IgD-negative memory B cell (primary cell): Measurements from ENCODE around the gene EPG5. TPM values are rescaled to one million over a fixed set of nuclear protein-coding genes. Genes with fewer than 3 reads are reported as not detected.
"Not testable (repeated sequence)": the region's sequence is repeated elsewhere in the genome, so short reads cannot be mapped to it uniquely, and the experiment has no call there.

Experiments used
- H3K27ac Mint-ChIP-seq, 3 donors: one replicate each; pipeline ENCODE4 v1.8.0; 2020 to 2022; ENCODE audit warnings: mild to moderate bottlenecking in 3 of 3, mixed read lengths in 3 of 3, moderate library complexity in 1 of 3
- H3K27me3 Mint-ChIP-seq: one replicate; pipeline ENCODE4 v1.8.0; 2021; ENCODE audit warnings: mixed read lengths
- H3K36me3 Mint-ChIP-seq: one replicate; pipeline ENCODE4 v1.8.0; 2020; ENCODE audit warnings: mild to moderate bottlenecking, mixed read lengths
- H3K4me1 Mint-ChIP-seq, 3 donors: one replicate each; pipeline ENCODE4 v1.8.0; 2020 to 2022; ENCODE audit warnings: mixed read lengths in 3 of 3, mild to moderate bottlenecking in 1 of 3
- H3K4me3 Mint-ChIP-seq, 4 donors: one replicate each; pipeline ENCODE4 v1.8.0; 2020 to 2022; ENCODE audit warnings: mild to moderate bottlenecking in 4 of 4, mixed read lengths in 4 of 4, moderate library complexity in 3 of 4
- H3K9me3 Mint-ChIP-seq, 3 donors: one replicate each; pipeline ENCODE4 v1.8.0; 2020 to 2021; ENCODE audit warnings: mixed read lengths in 3 of 3, mild to moderate bottlenecking in 1 of 3
- polyA plus RNA-seq: library from polyadenylated mRNA; unstranded; fragments of 300-500 nt; fragmentation: Illumina TruSeq; gene quantifications from one replicate; pipeline ENCODE4 v1.2.3, GENCODE V29; 2021

Gene EPG5
- polyA plus RNA-seq, 1 donor from 2014 or later: 2.9 TPM

GRCh38 chr18:45838302-45839070 is 128.6 kb downstream of the EPG5 start:
- Mint-ChIP-seq H3K27me3 (peaks cover 35% of the 10 kb centered on the region), H3K27ac (no peak overlapping the region), H3K9me3 (peaks cover 0 to 2% (median 0%) of the 10 kb centered on the region in 3 donors), H3K36me3 (peaks cover 5% of the 10 kb centered on the region), H3K4me1 (peaks cover 0 to 7% (median 3%) of the 10 kb centered on the region in 3 donors), H3K4me3 (peak overlapping the region in 2 of 4 donors; percentile 63)

GRCh38 chr18:45837283-45838070 is 129.7 kb downstream of the EPG5 start:
- Mint-ChIP-seq H3K27me3 (peaks cover 35% of the 10 kb centered on the region), H3K27ac (no peak overlapping the region), H3K36me3 (peaks cover 5% of the 10 kb centered on the region), H3K9me3 (peaks cover 0 to 2% (median 0%) of the 10 kb centered on the region in 3 donors), H3K4me1 (peaks cover 0 to 7% (median 3%) of the 10 kb centered on the region in 3 donors), H3K4me3 (no peak overlapping the region)

GRCh38 chr18:45836242-45837205 is 130.6 kb downstream of the EPG5 start:
- H3K4me1 Mint-ChIP-seq: peaks cover 0 to 7% (median 3%) of the 10 kb centered on the region in 3 donors
- peak overlapping the region in 2 of 4 donors; percentile 31 to 65 for H3K4me3 Mint-ChIP-seq
- H3K27ac Mint-ChIP-seq: peak overlapping the region in 1 of 3 donors; percentile 67
- H3K27me3 Mint-ChIP-seq: peaks cover 39% of the 10 kb centered on the region
- H3K36me3 Mint-ChIP-seq: peaks cover 4% of the 10 kb centered on the region
- H3K9me3 Mint-ChIP-seq: peaks cover 0 to 2% (median 0%) of the 10 kb centered on the region in 3 donors

- no peak overlapping the region for H3K27ac Mint-ChIP-seq
- no peak overlapping the region for H3K4me3 Mint-ChIP-seq
- H3K36me3 Mint-ChIP-seq: no peaks in the 10 kb centered on the region
- H3K4me1 Mint-ChIP-seq: peaks cover 0 to 7% (median 3%) of the 10 kb centered on the region in 3 donors
- H3K27me3 Mint-ChIP-seq: peaks cover 43% of the 10 kb centered on the region
- peaks cover 0 to 2% (median 0%) of the 10 kb centered on the region in 3 donors for H3K9me3 Mint-ChIP-seq
Measured at GRCh38 chr18:45835057-45835636, 132.0 kb downstream of the EPG5 start.

GRCh38 chr18:45834306-45834705 is 132.8 kb downstream of the EPG5 start:
- Mint-ChIP-seq H3K27me3 (peaks cover 38% of the 10 kb centered on the region), H3K4me1 (peaks cover 0 to 6% (median 3%) of the 10 kb centered on the region in 3 donors), H3K36me3 (no peaks in the 10 kb centered on the region), H3K27ac (no peak overlapping the region), H3K9me3 (peaks cover 0 to 2% (median 0%) of the 10 kb centered on the region in 3 donors), H3K4me3 (no peak overlapping the region)

GRCh38 chr18:45833846-45834245 is 133.3 kb downstream of the EPG5 start:
- H3K36me3 Mint-ChIP-seq: no peaks in the 10 kb centered on the region
- no peak overlapping the region for H3K27ac Mint-ChIP-seq
- H3K4me1 Mint-ChIP-seq: peaks cover 0 to 5% (median 3%) of the 10 kb centered on the region in 3 donors
- peaks cover 0 to 2% (median 0%) of the 10 kb centered on the region in 3 donors for H3K9me3 Mint-ChIP-seq
- H3K4me3 Mint-ChIP-seq: no peak overlapping the region
- H3K27me3 Mint-ChIP-seq: peaks cover 35% of the 10 kb centered on the region

GRCh38 chr18:45830917-45831316 is 136.2 kb downstream of the EPG5 start:
- Mint-ChIP-seq H3K27ac (no peak overlapping the region), H3K9me3 (peaks cover 0 to 2% (median 0%) of the 10 kb centered on the region in 3 donors), H3K4me3 (no peak overlapping the region), H3K27me3 (peaks cover 18% of the 10 kb centered on the region), H3K36me3 (no peaks in the 10 kb centered on the region), H3K4me1 (peaks cover 7 to 9% (median 7%) of the 10 kb centered on the region in 3 donors)

GRCh38 chr18:45829855-45830254 is 137.3 kb downstream of the EPG5 start:
- H3K27me3 Mint-ChIP-seq: peaks cover 14% of the 10 kb centered on the region
- no peaks in the 10 kb centered on the region for H3K36me3 Mint-ChIP-seq
- H3K9me3 Mint-ChIP-seq: no peaks in the 10 kb centered on the region
- H3K27ac Mint-ChIP-seq: no peak overlapping the region
- peaks cover 8 to 13% (median 10%) of the 10 kb centered on the region in 3 donors for H3K4me1 Mint-ChIP-seq
- H3K4me3 Mint-ChIP-seq: no peak overlapping the region

GRCh38 chr18:45828917-45829811 is 138.0 kb downstream of the EPG5 start:
- Mint-ChIP-seq H3K27me3 (peaks cover 11% of the 10 kb centered on the region), H3K9me3 (no peaks in the 10 kb centered on the region), H3K36me3 (no peaks in the 10 kb centered on the region), H3K4me3 (no peak overlapping the region), H3K4me1 (peaks cover 8 to 13% (median 10%) of the 10 kb centered on the region in 3 donors), H3K27ac (no peak overlapping the region)

- H3K4me3 Mint-ChIP-seq, H3K9me3 Mint-ChIP-seq, H3K36me3 Mint-ChIP-seq, H3K27me3 Mint-ChIP-seq: not testable (repeated sequence)
- H3K4me1 Mint-ChIP-seq: peaks cover 8 to 13% (median 10%) of the 10 kb centered on the region in 3 donors
- H3K27ac Mint-ChIP-seq: peak overlapping the region in 1 of 3 donors; percentile 69
Measured at GRCh38 chr18:45826716-45827115, 140.4 kb downstream of the EPG5 start.

- peaks cover 4 to 7% (median 6%) of the 10 kb centered on the region in 3 donors for H3K9me3 Mint-ChIP-seq
- H3K4me1 Mint-ChIP-seq: peaks cover 8 to 13% (median 10%) of the 10 kb centered on the region in 3 donors
- H3K4me3 Mint-ChIP-seq: no peak overlapping the region
- no peaks in the 10 kb centered on the region for H3K36me3 Mint-ChIP-seq
- H3K27ac Mint-ChIP-seq: peak overlapping the region in 1 of 3 donors; percentile 68
- H3K27me3 Mint-ChIP-seq: peaks cover 3% of the 10 kb centered on the region
Measured at GRCh38 chr18:45826084-45826483, 141.0 kb downstream of the EPG5 start.

- Mint-ChIP-seq H3K27me3 (peaks cover 9% of the 10 kb centered on the region), H3K4me1 (peaks cover 8 to 13% (median 10%) of the 10 kb centered on the region in 3 donors), H3K36me3 (no peaks in the 10 kb centered on the region), H3K9me3 (peaks cover 4 to 7% (median 6%) of the 10 kb centered on the region in 3 donors), H3K27ac (peak within 1 kb of the TSS in 1 of 3 donors; percentile 69), H3K4me3 (peak within 1 kb of the TSS in 2 of 4 donors; percentile 56 to 90)
Measured at GRCh38 chr18:45825258-45826044, 141.7 kb downstream of the EPG5 start, which contains the start of gene SIGLEC15. SIGLEC15 (plus strand) TSS chr18:45825675; CDS start chr18:45825729, 54 bp downstream.
